Measurements from ENCODE around the gene FBXW11.
"Not testable (repeated sequence)": the region's sequence is repeated elsewhere in the genome, so short reads cannot be mapped to it uniquely, and the experiment has no call there.

Gene FBXW11

DNA sequence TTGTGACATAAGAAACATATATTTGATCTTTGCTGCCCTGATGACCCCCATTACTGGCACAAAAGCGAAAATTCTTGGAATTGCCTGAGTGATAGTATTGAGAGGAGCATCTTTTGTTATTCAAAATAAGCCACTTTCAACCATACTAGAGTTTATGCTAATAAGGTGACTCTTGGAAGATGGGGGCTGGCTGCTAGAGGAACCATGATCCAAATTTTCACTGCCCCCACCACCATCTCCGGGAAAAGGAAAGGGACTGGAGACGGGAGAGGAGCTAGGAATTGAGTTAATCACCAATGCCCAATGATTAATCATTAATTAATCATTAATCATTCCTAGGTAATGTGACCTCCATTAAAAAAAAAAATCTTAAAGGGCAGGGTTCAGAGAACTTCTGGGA lies 25.6 kb downstream of the FBXW11 start:
- DNase-seq: no peak

DNA sequence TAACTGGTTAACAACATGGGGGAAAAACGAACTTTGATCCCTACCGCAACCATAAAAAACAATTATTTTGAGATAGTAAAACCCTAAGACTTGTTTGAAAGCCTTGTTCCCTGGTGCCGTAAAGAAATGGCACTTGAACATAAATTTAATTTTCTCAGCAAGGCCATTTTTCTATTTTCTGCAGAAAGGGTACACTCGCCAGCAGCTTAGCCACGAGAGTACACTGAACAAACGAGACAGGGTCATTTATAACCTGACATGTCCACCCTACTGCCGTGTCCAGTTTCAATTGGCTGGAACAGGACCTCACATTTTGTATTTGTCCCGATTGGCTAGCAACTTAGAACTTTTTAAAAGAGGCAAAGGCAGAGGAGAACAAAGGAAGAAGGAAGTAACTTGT lies 26.8 kb downstream of the FBXW11 start:
- no peak for DNase-seq

DNA sequence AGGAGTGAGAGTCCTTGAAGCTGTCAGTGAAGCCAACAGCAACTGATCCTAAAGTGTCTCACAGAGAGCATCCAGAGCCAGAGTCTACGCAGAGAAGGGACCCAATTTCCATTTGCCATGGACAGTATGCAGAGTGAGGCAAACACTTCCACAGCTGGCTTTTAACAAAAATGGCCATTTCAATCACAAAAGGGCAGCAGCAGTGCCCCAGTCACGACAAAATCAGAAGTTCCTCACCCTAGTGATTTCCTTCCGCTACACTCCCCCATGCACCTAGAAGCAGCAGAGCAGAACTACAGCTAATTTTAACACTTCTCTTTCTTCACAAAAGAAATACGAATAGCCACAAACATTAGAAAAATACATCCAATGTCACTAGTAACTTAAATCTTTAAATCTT lies 27.9 kb downstream of the FBXW11 start:
- DNase-seq: no peak

DNA sequence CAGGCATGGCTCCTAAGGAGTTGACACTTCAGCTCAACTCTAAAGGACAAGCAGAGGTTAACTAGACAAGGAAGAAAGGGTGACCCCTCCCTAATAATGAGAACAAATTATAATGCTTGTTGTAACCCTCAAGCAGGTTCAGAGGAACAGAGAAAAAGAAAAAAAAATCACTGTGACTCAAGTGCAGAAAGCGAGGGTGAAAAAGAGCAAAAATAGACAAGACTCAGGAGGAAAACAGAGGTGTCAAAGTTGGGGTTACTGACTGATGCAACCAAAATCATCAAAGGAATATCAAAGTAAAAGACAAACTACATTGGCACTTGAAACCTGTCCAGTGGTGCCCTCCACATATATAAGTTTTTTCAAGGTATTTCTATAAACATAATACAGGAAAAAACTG lies 28.4 kb downstream of the FBXW11 start:
- no peak for DNase-seq

DNA sequence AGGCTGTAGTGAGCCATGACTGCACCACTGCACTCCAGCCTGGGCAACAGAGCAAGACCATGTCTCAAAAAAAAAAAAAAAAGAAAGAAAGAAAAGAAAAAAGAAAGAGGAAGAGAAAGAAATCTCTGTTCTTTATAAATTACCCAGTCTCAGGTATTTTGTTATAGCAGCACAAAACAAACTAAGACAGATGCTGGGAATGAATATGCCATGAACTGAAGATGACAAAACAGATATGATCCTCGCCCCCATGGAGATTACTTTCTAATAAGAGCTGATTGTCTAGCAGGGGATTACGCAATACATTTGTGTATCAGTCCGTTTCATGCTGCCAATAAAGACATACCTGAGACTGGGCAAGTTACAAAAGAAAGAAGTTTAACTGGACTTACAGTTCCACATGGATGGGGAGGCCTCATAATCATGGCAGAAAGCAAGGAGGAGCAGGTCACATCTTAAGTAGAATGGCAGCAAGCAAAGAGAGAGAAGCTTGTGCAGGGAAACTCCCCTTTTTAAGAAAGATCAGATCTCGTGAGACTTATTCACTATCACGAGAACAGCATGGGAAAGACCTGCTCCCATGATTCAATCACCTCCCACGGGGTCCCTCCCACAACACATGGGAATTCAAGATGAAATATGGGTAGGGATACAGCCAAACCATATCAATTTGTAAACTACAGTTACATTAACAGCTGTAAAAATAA lies 29.0 kb downstream of the FBXW11 start:
- not testable (repeated sequence) for DNase-seq

DNA sequence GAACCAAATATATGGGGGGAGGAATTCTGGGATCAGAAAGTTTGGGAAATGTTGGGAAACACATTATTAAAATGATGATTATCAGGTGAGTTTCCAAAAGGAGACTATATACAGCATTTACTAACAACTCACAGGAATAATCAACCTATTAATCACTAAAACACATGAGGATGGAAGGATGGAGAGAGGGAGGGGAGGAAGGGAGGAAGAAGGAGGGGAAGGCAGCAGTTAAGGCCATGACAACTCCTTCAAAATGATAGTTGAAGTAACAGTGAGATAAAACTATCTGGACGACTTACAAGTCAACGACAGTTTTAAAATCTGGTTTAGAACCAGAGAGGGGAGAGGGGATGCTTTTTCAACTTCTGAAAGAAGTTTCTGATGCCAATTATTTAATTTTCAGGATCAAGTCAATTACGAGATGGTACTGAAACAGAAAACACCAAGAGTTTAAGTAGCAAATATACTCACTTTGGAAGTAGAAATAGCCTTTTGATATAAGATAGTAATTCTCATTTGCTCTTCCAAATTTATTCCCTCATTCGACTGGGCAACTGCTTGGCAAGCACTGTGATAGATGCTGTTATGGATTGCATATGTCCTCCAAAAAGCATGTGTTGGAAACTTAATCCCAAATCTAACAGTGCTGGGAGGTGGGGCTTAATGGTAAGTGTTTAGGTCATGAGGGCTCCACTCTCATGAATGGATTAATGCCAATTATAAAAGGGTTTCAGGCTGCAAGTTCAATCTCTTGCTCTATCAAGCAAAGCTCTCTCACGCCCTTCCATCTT lies 30.4 kb downstream of the FBXW11 start:
- DNase-seq: no peak

DNA sequence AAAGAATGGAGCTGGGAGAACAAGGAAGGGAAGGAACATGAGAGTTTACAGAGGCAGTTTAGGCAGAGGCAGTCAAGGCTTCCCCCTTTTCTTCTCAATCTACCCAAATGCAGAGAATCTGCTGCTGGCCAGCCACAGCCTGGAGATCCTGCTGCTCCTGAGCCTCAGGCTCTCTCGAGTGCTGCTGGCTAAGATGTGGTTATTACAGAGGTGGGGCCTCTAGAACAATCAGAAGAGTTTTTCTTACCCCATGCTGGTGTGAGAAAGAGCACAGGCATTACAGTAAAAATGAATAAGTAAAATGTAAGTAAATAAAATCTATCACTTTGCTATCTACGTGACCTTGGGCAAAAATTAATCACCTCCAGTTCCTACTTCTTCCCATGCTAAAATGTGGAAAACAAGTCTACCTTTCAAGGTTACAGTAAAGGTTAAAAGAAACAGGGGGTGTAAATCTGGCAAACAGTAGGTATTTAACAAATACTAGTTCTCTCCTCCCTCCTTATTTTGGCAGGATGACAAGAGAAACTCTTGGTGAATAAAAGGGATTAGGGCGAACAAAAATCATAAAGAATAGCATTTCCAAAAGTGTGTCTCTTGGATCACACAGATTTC lies 31.1 kb downstream of the FBXW11 start:
- no peak for DNase-seq

DNA sequence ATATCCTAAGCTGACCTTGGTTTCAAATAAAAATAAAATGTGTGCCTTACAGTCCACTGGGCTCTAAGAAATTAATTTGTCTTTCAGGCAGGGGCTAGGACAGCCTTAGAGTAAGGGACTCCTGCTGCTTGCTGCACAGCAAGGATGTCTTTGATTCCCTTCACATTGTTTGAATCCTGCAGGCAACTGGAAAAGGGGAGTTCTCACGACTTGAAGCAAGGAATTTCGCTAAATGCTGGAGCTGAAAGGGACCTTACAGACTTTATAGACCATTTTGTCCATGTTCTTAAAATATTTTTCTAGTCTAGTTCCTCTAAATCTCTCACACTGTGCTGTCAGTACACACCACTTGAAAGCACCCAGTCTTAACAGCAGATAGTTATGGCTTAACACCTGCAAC lies 35.6 kb downstream of the FBXW11 start:
- DNase-seq: no peak

DNA sequence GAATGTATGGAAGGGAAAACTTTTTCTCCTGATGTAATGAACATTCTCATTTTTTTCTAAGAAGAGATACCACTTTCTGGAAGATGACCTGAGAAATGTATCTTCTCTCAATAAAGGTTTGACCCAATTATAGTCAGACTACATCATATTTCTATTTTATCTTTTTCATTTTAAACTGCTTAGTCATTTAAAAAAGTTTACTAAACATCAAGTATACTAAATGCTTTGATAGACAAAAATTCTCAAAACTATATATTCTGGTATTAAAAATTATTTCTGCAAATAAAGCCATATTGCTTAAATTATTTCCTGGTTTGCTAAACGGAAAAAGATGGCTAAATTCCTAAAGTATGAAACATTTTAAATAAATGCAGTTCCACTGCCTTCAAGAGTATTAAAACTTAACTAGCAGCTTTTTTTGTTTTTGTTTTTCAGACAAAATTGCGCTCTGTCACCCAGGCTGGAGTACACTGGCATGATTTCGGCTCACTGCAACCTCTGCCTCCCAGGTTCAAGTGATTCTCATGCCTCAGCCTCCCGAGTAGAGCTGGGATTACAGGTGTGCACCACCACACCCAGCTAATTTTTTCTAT lies 37.1 kb downstream of the FBXW11 start:
- no peak for DNase-seq

DNA sequence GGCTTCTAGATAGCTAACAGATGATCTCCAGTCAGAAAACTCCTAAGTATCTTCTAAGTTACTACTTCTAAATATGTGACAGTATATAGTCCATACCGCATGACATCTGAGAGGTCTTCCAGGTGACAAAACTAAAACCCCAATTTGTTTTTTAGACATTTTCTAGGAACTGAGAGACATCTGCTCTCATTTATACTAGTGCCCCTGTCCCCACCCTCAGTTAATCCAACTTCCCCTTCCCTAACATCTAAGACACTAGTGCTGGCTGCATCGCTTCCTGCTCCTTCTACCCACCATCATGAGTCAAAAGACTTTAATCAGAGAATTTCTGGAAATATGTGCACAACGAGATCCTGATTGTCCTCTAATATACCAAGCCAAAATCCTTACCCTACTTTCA lies 37.9 kb downstream of the FBXW11 start:
- peak; percentile 21 for DNase-seq

DNA sequence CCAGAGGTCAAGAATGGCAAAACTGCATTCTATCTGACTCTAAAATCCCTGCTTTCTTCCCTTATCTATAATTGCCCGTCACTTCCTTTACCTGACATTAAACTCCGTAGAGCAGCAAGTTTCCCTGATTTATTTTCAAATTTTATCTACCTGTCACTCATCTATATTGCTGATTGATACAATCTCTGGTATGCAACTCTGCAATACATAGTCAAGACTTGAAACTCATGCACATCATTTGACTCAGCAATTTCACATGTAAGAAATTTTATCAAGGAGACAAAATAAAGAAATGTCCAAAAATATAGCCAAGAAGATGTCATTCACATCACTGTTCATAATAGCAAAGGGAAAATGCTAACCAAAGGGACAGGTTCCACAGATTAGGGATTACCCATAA lies 39.5 kb downstream of the FBXW11 start:
- no peak for DNase-seq

DNA sequence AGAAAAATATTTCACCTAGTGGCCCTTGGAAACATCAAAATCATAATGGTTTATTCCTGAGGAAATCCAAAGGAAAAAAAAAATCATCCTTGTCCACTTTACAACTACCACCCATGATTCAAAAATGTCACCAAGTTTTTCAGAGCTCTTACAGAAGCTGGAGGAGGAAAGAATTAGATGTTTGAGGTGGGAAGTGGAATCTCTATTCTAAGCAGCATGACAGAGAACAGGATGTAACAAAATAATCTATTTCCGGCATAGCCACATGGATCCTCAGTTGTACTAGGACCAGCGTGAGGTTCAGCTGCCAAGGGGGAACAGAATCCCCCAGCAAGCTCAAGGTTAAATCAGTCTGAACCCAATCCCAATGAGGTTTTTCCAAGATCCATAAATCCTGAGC lies 40.2 kb downstream of the FBXW11 start:
- DNase-seq: peak; percentile 30

DNA sequence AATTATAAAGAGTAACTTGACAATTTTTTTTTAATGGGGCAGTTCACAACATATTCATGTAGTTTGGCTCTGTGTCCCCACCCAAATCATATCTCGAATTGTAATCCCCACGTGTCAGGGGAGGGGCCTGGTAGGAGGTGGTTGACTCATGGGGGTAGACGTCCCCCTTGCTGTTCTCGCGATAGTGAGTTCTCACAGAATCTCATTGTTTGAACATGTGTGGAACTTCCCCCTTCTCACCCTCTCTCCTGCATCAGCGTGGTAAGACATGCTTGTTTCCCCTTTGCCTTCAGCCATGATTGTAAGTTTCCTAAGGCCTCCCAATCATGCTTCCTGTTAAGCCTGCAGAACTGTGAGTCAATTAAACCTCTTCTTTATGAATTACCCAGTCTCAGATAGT lies 40.7 kb downstream of the FBXW11 start:
- DNase-seq: peak; percentile 85

DNA sequence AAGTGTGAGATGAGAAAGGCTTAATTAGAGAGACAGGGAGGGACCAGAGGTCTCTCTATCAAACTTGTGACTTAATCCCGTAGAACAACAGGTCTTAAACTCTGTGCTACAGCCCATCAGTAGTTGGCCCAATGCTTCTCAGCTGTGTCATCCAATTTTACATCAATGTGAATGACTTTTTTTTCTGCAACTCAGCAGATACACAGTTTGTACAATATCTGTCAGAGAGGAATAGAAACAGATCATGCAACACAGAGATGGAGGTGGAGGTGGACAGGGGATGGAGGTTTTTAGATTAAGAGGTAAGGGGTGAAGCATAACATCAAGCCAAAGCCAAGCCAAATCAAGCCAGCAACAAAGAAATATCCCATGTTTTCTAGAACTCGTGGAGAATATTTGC lies 43.0 kb downstream of the FBXW11 start:
- DNase-seq: no peak

DNA sequence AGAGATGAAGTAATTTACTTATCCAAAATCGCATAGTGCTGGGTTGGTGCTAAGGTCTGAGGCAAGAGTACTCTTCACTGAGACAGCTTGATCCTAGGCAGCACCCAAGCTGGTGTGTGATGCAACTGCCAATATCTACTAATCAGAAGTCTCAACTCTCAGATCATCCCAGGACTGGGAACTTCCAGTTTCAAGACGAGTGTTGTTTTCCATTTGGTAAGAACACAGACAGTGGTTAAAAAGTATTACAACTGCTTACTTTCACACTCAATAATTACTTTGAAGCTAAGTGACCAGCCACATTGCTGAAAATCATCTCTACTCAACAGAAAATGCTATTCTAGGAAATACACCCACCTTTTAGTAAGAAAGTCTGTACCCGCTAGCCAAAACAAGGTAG lies 45.3 kb downstream of the FBXW11 start:
- peak; percentile 2 for DNase-seq

DNA sequence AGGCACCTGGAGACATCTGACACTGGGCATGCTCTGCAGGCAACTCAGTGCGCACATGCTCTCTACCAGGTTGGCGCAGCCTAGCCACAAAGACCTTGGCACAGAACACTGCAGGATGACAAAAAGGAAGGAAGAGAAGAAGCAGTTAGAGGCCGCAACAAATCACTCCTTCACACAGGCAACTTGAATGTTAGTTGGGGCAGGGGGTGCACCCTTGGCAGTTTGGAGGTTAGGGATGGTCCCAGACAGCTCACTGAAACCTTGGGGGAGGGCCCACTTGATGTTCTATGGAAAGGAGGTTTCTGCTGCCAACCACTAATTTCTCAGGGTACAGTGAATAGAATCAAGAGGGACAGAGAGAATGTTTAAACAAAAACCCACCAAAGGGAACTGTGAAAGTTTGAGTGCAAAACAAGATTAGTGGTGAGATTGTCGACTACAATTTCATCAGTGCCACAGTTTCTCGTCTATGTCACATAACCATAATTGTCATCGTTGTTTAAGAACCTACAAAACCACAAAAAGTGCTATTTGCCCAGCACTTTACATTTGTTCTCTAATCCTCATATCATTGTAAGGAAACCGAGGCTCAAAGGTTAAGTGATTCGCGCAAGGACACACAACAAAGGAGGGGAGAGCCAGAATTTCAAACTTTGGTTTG lies 48.7 kb downstream of the FBXW11 start:
- DNase-seq: peak; percentile 40

DNA sequence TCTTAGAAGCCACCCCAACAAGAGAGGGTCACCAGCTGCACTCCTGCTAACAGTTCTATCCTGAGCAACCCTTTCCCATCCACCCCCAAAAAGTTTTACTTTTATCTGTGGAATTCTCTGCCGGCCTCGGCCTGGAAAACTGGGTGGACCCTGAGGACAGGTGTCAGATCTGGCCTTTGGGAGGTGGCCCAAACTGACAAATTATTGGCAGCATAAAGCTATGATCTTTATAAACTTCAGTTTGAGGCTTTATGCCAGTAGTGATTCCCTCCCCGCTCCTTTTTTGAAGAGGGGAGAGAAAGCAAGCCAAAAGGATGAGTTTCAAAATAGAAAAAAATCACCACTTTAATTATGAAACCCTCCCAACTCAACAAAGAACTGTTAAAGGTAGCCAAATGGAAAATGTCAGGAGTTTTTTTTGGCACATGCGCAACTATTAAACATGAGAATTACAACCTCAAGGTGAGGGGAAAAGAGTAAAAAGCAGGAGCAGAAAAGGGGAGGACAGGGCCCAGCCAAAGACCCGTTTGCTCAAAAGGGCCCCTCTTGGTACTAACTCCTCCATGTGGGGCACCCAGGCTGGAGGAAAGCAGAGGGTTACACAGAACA lies 49.4 kb downstream of the FBXW11 start:
- DNase-seq: no peak

DNA sequence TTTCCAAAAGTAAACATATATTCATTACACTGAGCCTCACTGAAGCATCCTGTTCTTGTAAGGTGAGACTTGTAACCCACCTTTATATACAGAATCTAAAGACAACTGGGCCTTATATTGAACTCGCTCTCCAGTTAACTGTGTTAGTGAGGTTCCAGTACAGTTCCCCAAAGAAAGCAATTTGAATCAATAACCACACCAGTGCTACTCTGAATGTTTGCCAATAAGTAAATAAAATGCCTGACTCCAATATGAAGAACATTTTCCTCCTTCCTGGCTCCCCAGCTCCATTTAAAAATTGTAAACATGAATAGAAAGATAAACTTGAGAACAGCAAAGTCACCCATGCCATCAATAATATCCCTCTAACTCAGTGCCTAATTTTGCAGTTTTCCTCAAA lies 50.1 kb downstream of the FBXW11 start:
- DNase-seq: no peak

DNA sequence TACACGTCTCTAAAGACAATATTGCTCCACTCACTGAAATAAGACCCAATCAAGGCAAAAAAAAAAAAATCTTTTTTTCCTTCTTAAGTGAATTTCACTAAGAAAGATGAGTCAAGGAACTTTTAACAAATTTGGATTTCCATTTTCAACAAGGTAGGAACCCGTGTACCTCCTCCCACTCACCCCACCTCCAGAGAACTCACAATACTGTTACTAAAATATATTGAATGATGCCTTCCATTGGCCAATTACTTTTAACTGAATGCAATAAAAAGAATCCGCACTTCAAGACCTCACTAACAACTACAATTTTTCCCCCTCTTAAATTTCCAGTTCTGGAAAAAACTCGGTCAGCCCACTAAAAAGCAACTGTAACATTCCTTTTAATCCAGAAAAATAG lies 50.7 kb downstream of the FBXW11 start:
- no peak for DNase-seq

DNA sequence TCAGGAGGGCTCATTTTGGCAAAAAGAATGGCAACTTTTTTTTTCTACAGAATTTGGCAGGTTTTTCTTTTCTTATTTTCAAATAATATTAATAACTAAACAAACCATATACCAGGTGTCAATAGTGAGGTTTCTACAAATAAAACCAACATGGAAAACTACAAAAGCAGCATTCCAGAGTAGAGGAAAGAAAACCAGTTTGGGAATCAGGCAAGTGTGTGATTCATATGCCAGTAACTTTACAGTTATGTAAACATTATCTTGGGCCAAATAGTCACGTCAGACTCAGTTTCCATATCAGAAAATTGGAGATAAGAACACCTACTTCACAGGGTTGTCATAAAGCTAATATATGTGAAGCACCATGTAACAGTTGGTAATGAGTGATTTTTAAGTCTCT lies 51.7 kb downstream of the FBXW11 start:
- no peak for DNase-seq

DNA sequence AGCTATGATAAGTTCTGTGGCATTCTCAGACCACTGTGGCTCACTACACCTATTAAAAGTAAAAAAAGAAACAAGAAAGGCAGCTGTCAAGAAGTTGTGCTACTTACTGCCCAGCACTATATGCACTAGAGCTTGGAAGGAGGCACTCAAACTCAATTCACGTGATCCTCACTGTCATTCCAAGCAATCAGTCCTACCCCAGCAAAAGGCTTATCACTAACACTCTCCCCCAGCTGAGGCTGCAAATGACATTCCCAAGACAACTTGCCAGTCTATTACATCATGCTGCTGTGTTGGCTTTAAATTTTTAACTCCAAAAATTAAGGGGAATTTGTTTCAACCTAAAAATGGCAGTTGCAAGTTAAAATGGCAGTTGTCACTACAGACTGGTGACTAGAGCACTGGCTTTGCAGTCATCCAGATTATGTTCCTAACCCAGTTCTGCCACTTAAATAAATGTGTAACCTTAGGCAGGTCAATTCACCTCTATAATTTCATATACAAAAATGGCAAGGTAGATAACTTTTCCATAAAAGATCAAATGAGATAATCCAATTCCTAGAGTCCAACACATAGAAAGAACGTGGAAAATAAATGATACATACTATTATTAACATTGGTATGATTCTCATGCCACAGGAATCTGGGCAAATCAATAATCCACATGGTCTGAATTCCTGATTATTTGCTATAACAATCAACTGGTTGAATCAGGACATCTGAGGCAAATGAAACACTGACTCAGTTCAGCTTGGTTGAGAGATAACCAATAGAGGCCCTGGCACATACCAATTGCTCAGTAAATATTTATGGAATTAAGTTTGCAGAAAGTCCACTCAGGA lies 52.4 kb downstream of the FBXW11 start:
- DNase-seq: no peak

DNA sequence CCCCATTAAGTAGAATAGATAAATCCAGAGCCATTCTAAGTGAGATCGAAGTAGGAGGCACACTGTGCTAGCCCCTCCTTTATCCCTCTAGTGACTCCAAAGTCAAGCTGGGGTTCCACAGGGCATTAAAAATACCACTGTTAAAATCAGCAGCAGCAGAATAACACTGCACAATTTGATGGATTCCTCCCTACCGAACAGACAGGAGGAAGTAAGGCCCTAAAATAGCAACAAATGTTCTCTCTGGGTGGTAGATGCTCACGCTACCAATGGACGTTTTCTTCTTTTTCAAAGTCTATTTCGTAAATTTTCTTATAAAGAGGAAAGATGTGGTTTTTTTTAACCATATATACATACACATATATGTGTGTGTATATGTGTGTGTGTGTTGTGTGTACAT lies 54.4 kb downstream of the FBXW11 start:
- no peak for DNase-seq

Measured in GF-D8 (cell line).